Stimulated activated CD8-positive, alpha-beta memory T cell treated with anti-CD3 and anti-CD28 coated beads, Interleukin-7, amount 100 ng/mL, for 24 hours (primary cell): ENCODE results near the gene LPO.

Experiments
- DNase-seq: peaks from one replicate; pipeline ENCODE4 v3.0.0-alpha.2; 2020; ENCODE audit warnings: low read depth

The LPO gene

GRCh38 chr17:58262149-58262548, 23.8 kb downstream of the LPO start:
- DNase-seq = no peak

- DNase-seq = no peak
These were observed 25.4 kb downstream of the LPO start for GRCh38 chr17:58263773-58264172.

GRCh38 chr17:58264407-58265103, 26.2 kb downstream of the LPO start:
- DNase-seq = no peak

GRCh38 chr17:58265271-58265670, 26.9 kb downstream of the LPO start:
- no peak for DNase-seq

- DNase-seq = no peak
These were observed 27.8 kb downstream of the LPO start for GRCh38 chr17:58265902-58266875.

GRCh38 chr17:58267347-58268324, 29.3 kb downstream of the LPO start:
- DNase-seq = no peak

GRCh38 chr17:58268326-58268725, 29.9 kb downstream of the LPO start:
- no peak for DNase-seq

GRCh38 chr17:58268774-58269556, 30.6 kb downstream of the LPO start:
- no peak for DNase-seq

- no peak for DNase-seq
These were observed 31.3 kb downstream of the LPO start for GRCh38 chr17:58269557-58270291.

- no peak for DNase-seq
These were observed 32.3 kb downstream of the LPO start for GRCh38 chr17:58270476-58271215.

- no peak for DNase-seq
These were observed 33.0 kb downstream of the LPO start for GRCh38 chr17:58271216-58271931.

GRCh38 chr17:58272367-58273280, 34.2 kb downstream of the LPO start:
- DNase-seq = no peak

- no peak for DNase-seq
These were observed 35.2 kb downstream of the LPO start for GRCh38 chr17:58273453-58274104.

- DNase-seq = no peak
These were observed 37.0 kb downstream of the LPO start for GRCh38 chr17:58275417-58275816.

GRCh38 chr17:58276423-58276822, 38.0 kb downstream of the LPO start:
- no peak for DNase-seq

GRCh38 chr17:58277107-58277801, 38.9 kb downstream of the LPO start:
- no peak for DNase-seq
